Smooth muscle cell (in vitro differentiated cells): ENCODE results near the gene IFNA2. TPM values are rescaled to one million over a fixed set of nuclear protein-coding genes. Genes with fewer than 3 reads are reported as not detected.

Experiments
- DNase-seq: peaks from one replicate; lab custom pipeline; 2025; ENCODE audit not compliant: unreplicated experiment; lab: John Stamatoyannopoulos, UW
- H2AFZ ChIP-seq: fragments of 200-600 bp; sonication (generic); 2 replicates; pipeline ENCODE4 v1.6.0; 2016; ENCODE audit warnings: antibody characterized with exemption, low read depth, mild to moderate bottlenecking
- H3F3A ChIP-seq: fragments of 200-600 bp; sonication (generic); 2 replicates; pipeline ENCODE4 v1.6.0; 2017; ENCODE audit warnings: antibody characterized with exemption, low read depth
- H3K27ac ChIP-seq: fragments of 200-600 bp; sonication (generic); 2 replicates; pipeline ENCODE4 v1.5.1; 2016; ENCODE audit warnings: low read depth, mild to moderate bottlenecking
- H3K27me3 ChIP-seq: fragments of 200-600 bp; sonication (generic); 2 replicates; pipeline ENCODE4 v1.6.1; 2016; ENCODE audit warnings: low read depth, mild to moderate bottlenecking
- H3K36me3 ChIP-seq: fragments of 200-600 bp; sonication (generic); 2 replicates; pipeline ENCODE4 v1.5.1; 2016; ENCODE audit warnings: low read depth
- H3K4me1 ChIP-seq: fragments of 200-600 bp; sonication (generic); 2 replicates; pipeline ENCODE4 v1.5.1; 2016; ENCODE audit warnings: low read depth
- H3K4me2 ChIP-seq: fragments of 200-600 bp; sonication (generic); 2 replicates; pipeline ENCODE4 v1.6.0; 2016; ENCODE audit warnings: mild to moderate bottlenecking
- H3K4me3 ChIP-seq: fragments of 200-600 bp; sonication (generic); 2 replicates; pipeline ENCODE4 v1.5.1; 2016; ENCODE audit warnings: mild to moderate bottlenecking
- H3K79me2 ChIP-seq: fragments of 200-600 bp; sonication (generic); 2 replicates; pipeline ENCODE4 v1.6.0; 2016; ENCODE audit warnings: low read depth, mild to moderate bottlenecking
- H3K9ac ChIP-seq: fragments of 200-600 bp; sonication (generic); 2 replicates; pipeline ENCODE4 v1.6.0; 2016; ENCODE audit warnings: low read depth
- H3K9me3 ChIP-seq: fragments of 200-600 bp; sonication (generic); replicated peaks from 2 replicates; pipeline ENCODE4 v1.5.1; 2016; ENCODE audit warnings: low read depth
- H4K20me1 ChIP-seq: fragments of 200-600 bp; sonication (generic); 2 replicates; pipeline ENCODE4 v1.6.0; 2016; ENCODE audit warnings: low read depth
- CTCF ChIP-seq: fragments of 200-600 bp; sonication (generic); IDR thresholded peaks from 2 replicates; pipeline ENCODE4 v1.5.1; 2017; ENCODE audit warnings: borderline replicate concordance, mild to moderate bottlenecking, antibody characterized with exemption; ENCODE audit not compliant: insufficient read depth, poor library complexity, severe bottlenecking
- WGBS: methylation state at CpG from one replicate; pipeline ENCODE4 v1.1.7; 2016; ENCODE audit warnings: low lambda C conversion rate; 5-methylcytosine and 5-hydroxymethylcytosine counted together
- polyA plus RNA-seq: library from polyadenylated mRNA; unstranded; fragments of >200 nt; fragmentation: Nextera tagmentation; extraction: Ambion mirVana; gene quantifications from 2 replicates; pipeline ENCODE4 v1.2.1, GENCODE V29; 2016
- total RNA-seq: library from RNA; depleted of rRNA; stranded (reverse); fragments of >200 nt; gene quantifications from 2 replicates; pipeline ENCODE4 v1.2.3, GENCODE V29; 2014

IFNA2 gene
- total and polyA plus RNA-seq, 2 experiments from 2014 or later, result not detected

- Histone ChIP-seq H3K79me2 (peaks cover 57% of the 10 kb centered on the region), H3K4me3 (peak within 1 kb of the TSS; percentile 67), H4K20me1 (peaks cover 42% of the 10 kb centered on the region), H3K4me2 (peak within 1 kb of the TSS; percentile 90), H2AFZ (peak within 1 kb of the TSS; percentile 98), H3F3A (no peaks in the 10 kb centered on the region), H3K36me3 (no peaks in the 10 kb centered on the region), H3K27ac (peak within 1 kb of the TSS; percentile 93), H3K27me3 (no peaks in the 10 kb centered on the region), H3K9me3 (no peaks in the 10 kb centered on the region), H3K4me1 (peaks cover 38% of the 10 kb centered on the region), H3K9ac (peak within 1 kb of the TSS; percentile 98)
- TF ChIP-seq CTCF, result no peak
- 1% methylated on average over 54 of the region's 55 CpGs for WGBS
- DNase-seq, result peak; percentile 78
These were observed 50.2 kb downstream of the IFNA2 start, which contains the start of gene KLHL9 for GRCh38 chr9:21334701-21335632. Gene KLHL9 (minus strand): TSS chr9:21335404. CDS start chr9:21334859, 545 bp downstream.

Other genes with a start within 250 kb of the IFNA2 start
- not detected in 2 replicates for gene IFNW1, start 243.6 kb downstream of the IFNA2 start, total RNA-seq
- not detected in 2 replicates for gene IFNW1, start 243.6 kb downstream of the IFNA2 start, polyA plus RNA-seq
- not detected in 2 replicates for gene IFNA21, start 218.7 kb downstream of the IFNA2 start, total RNA-seq
- gene IFNA21, start 218.7 kb downstream of the IFNA2 start, polyA plus RNA-seq, result not detected in 2 replicates
- gene IFNA4, start 197.8 kb downstream of the IFNA2 start, total RNA-seq, result not detected in 2 replicates
- not detected in 2 replicates for gene IFNA4, start 197.8 kb downstream of the IFNA2 start, polyA plus RNA-seq
- not detected in 2 replicates for gene IFNA7, start 183.2 kb downstream of the IFNA2 start, total RNA-seq
- not detected in 2 replicates for gene IFNA7, start 183.2 kb downstream of the IFNA2 start, polyA plus RNA-seq
- not detected in 2 replicates for gene IFNA10, start 178.3 kb downstream of the IFNA2 start, total RNA-seq
- not detected in 2 replicates for gene IFNA10, start 178.3 kb downstream of the IFNA2 start, polyA plus RNA-seq
- gene IFNA16, start 168.1 kb downstream of the IFNA2 start, total RNA-seq, result not detected in 2 replicates
- not detected in 2 replicates for gene IFNA16, start 168.1 kb downstream of the IFNA2 start, polyA plus RNA-seq
- not detected in 2 replicates for gene IFNA17, start 157.2 kb downstream of the IFNA2 start, total RNA-seq
- not detected in 2 replicates for gene IFNA17, start 157.2 kb downstream of the IFNA2 start, polyA plus RNA-seq
- not detected in 2 replicates for gene IFNA14, start 145.4 kb downstream of the IFNA2 start, total RNA-seq
- gene IFNA14, start 145.4 kb downstream of the IFNA2 start, polyA plus RNA-seq, result not detected in 2 replicates
- gene IFNA5, start 80.1 kb downstream of the IFNA2 start, total RNA-seq, result 0.36 and 0.54 TPM in 2 replicates
- gene IFNA5, start 80.1 kb downstream of the IFNA2 start, polyA plus RNA-seq, result not detected in 2 replicates
- gene KLHL9, start 50.0 kb downstream of the IFNA2 start, total RNA-seq, result 37.1 and 41.1 TPM in 2 replicates
- gene KLHL9, start 50.0 kb downstream of the IFNA2 start, polyA plus RNA-seq, result 15.0 and 17.4 TPM in 2 replicates
- not detected in 2 replicates for gene IFNA6, start 34.5 kb downstream of the IFNA2 start, total RNA-seq
- gene IFNA6, start 34.5 kb downstream of the IFNA2 start, polyA plus RNA-seq, result not detected in 2 replicates
- not detected in 2 replicates for gene IFNA13, start 17.3 kb downstream of the IFNA2 start, total RNA-seq
- gene IFNA13, start 17.3 kb downstream of the IFNA2 start, polyA plus RNA-seq, result 0.40 TPM in 1 of 2 replicates, not detected in the other
- gene IFNA8, start 23.7 kb upstream of the IFNA2 start, total RNA-seq, result not detected in 2 replicates
- not detected in 2 replicates for gene IFNA8, start 23.7 kb upstream of the IFNA2 start, polyA plus RNA-seq
- gene IFNA1, start 55.0 kb upstream of the IFNA2 start, total RNA-seq, result not detected in 2 replicates
- gene IFNA1, start 55.0 kb upstream of the IFNA2 start, polyA plus RNA-seq, result not detected in 2 replicates
- 0.85 and 1.2 TPM in 2 replicates for gene IFNE, start 96.9 kb upstream of the IFNA2 start, total RNA-seq
- gene IFNE, start 96.9 kb upstream of the IFNA2 start, polyA plus RNA-seq, result not detected in 2 replicates